ENCODE measurements around the gene SSPN. TPM values are rescaled to one million over a fixed set of nuclear protein-coding genes. Genes with fewer than 3 reads are reported as not detected.

Gene SSPN
- total RNA-seq, 3 donors from 2014 or later: 12.8 to 42.7 (median 19.0) TPM

- Histone ChIP-seq H3K4me3 (no peak overlapping the region), H3K4me1 (ENCODE audit: low read depth) (peaks cover 8% of the 10 kb centered on the region), H3K36me3 (ENCODE audit: low read depth) (no peaks in the 10 kb centered on the region), H3K9me3 (no peaks in the 10 kb centered on the region)
- no peak for TF ChIP-seq CTCF (IDR thresholded peaks at IDR 0.05)
- no peak for DNase-seq
- ATAC-seq: peak; percentile 31
- intact Hi-C loops (cut with DNase I, micrococcal nuclease): no loop called here
These were observed 41.8 kb upstream of the SSPN start for GRCh38 chr12:26153421-26154154.

GRCh38 chr12:26156201-26156871 is 39.0 kb upstream of the SSPN start:
- Histone ChIP-seq H3K36me3 (ENCODE audit: low read depth) (no peaks in the 10 kb centered on the region), H3K4me1 (ENCODE audit: low read depth) (peaks cover 8% of the 10 kb centered on the region), H3K9me3 (no peaks in the 10 kb centered on the region), H3K4me3 (no peak overlapping the region)
- DNase-seq (peak in 1 of 3 donors; percentile 23), ATAC-seq (peak; percentile 77)
- no peak for TF ChIP-seq CTCF (IDR thresholded peaks at IDR 0.05)
- intact Hi-C loops (cut with DNase I, micrococcal nuclease): no loop called here

GRCh38 chr12:26157001-26157400 is 38.4 kb upstream of the SSPN start:
- ATAC-seq: peak; percentile 67
- DNase-seq: peak in 1 of 3 donors; percentile 26
- no peak for TF ChIP-seq CTCF (IDR thresholded peaks at IDR 0.05)
- no peak overlapping the region for H3K4me3 ChIP-seq
- intact Hi-C loops (cut with DNase I, micrococcal nuclease): no loop called here
- H3K36me3 ChIP-seq (ENCODE audit: low read depth): no peaks in the 10 kb centered on the region
- no peaks in the 10 kb centered on the region for H3K9me3 ChIP-seq
- peaks cover 8% of the 10 kb centered on the region for H3K4me1 ChIP-seq (ENCODE audit: low read depth)

- Histone ChIP-seq H3K9me3 (no peaks in the 10 kb centered on the region), H3K36me3 (ENCODE audit: low read depth) (no peaks in the 10 kb centered on the region), H3K4me3 (no peak overlapping the region), H3K4me1 (ENCODE audit: low read depth) (peaks cover 8% of the 10 kb centered on the region)
- DNase-seq: no peak
- TF ChIP-seq CTCF (IDR thresholded peaks at IDR 0.05): no peak
- intact Hi-C loops (cut with DNase I, micrococcal nuclease): no loop called here
- peak; percentile 38 for ATAC-seq
These were observed 37.2 kb upstream of the SSPN start for GRCh38 chr12:26158078-26158764.

- intact Hi-C loops (cut with DNase I, micrococcal nuclease): no loop called here
- H3K4me1 ChIP-seq (ENCODE audit: low read depth): peaks cover 7% of the 10 kb centered on the region
- ATAC-seq (no peak), DNase-seq (no peak)
- no peaks in the 10 kb centered on the region for H3K9me3 ChIP-seq
- no peaks in the 10 kb centered on the region for H3K36me3 ChIP-seq (ENCODE audit: low read depth)
- no peak for TF ChIP-seq CTCF (IDR thresholded peaks at IDR 0.05)
- H3K4me3 ChIP-seq: no peak overlapping the region
These were observed 33.2 kb upstream of the SSPN start for GRCh38 chr12:26162174-26162573.

Measured in mucosa of descending colon (tissue), 3 donors.